HEK293 (cell line): Measurements from ENCODE around the gene C19orf12.
A peak's percentile ranks its signal among the peaks of the same experiment; 100 is the strongest.

Source experiments
- CTCF ChIA-PET: fragments of 350-600 bp; formaldehyde crosslinking; extraction: SDS; loops from one replicate; lab custom pipeline; 2021; ENCODE audit warnings: antibody characterized with exemption; lab: Yijun Ruan, JAX
- POLR2A ChIA-PET: fragments of 300-600 bp; formaldehyde crosslinking; extraction: SDS; loops from one replicate; lab custom pipeline; 2020; ENCODE audit warnings: antibody characterized with exemption, inconsistent platforms; lab: Yijun Ruan, JAX
- H3K27ac ChIP-seq: fragments of 200-500 bp; sonication (Bioruptor generic); 2 replicates; pipeline ENCODE4 v1.5.1; 2014; ENCODE audit warnings: low read depth, low read length, control low read depth, inconsistent platforms; ENCODE audit errors: extremely low read depth
- H3K36me3 ChIP-seq, 2 experiments: fragments of 200-500 bp in 1 of 2; sonication (Bioruptor generic) in 1 of 2; 1 replicate in 1 of 2; 2 replicates in 1 of 2; pipeline ENCODE4 v1.5.1; 2014 to 2017; ENCODE audit warnings: inconsistent platforms in 2 of 2, low read length in 2 of 2; ENCODE audit not compliant: control insufficient read depth in 2 of 2, insufficient read depth in 1 of 2
- H3K4me1 ChIP-seq: fragments of 200-500 bp; sonication (Bioruptor generic); 2 replicates; pipeline ENCODE4 v1.5.1; 2014; ENCODE audit warnings: mild to moderate bottlenecking, low read length, inconsistent platforms; ENCODE audit not compliant: control insufficient read depth, insufficient read depth
- H3K4me3 ChIP-seq: 2 replicates; pipeline ENCODE4 v1.5.1; 2011; ENCODE audit warnings: low read depth, mild to moderate bottlenecking, control low read depth, low read length, moderate library complexity
- H3K9me3 ChIP-seq: fragments of 200-500 bp; sonication (Bioruptor generic); 2 replicates; pipeline ENCODE4 v1.5.1; 2014; ENCODE audit warnings: low read depth, low read length, inconsistent platforms; ENCODE audit not compliant: control insufficient read depth, insufficient read depth
- ELK4 ChIP-seq: IDR thresholded peaks from 2 replicates; pipeline ENCODE4 v1.6.1; 2011; ENCODE audit warnings: mild to moderate bottlenecking, low read depth, low read length, borderline replicate concordance
- HIC1 ChIP-seq: fragments of 450-650 bp; formaldehyde crosslinking; IDR thresholded peaks from 2 replicates; pipeline ENCODE4 v1.5.1; 2016; ENCODE audit warnings: missing biosample characterization, missing genetic modification characterization
- INSM2 ChIP-seq: fragments of 450-650 bp; formaldehyde crosslinking; IDR thresholded peaks from 2 replicates; pipeline ENCODE4 v1.5.1; 2016; ENCODE audit warnings: missing biosample characterization, missing genetic modification characterization
- KLF9 ChIP-seq: fragments of 450-650 bp; formaldehyde crosslinking; IDR thresholded peaks from 2 replicates; pipeline ENCODE4 v1.5.1; 2016; ENCODE audit warnings: missing biosample characterization, missing genetic modification characterization, low read depth
- PRDM1 ChIP-seq: fragments of 450-650 bp; formaldehyde crosslinking; IDR thresholded peaks from 2 replicates; pipeline ENCODE4; 2016; ENCODE audit warnings: missing biosample characterization, missing genetic modification characterization
- PRDM4 ChIP-seq: fragments of 450-650 bp; formaldehyde crosslinking; IDR thresholded peaks from 2 replicates; pipeline ENCODE4 v1.5.1; 2017; ENCODE audit warnings: missing biosample characterization, missing genetic modification characterization
- PRDM6 ChIP-seq: fragments of 450-650 bp; formaldehyde crosslinking; IDR thresholded peaks from 2 replicates; pipeline ENCODE4 v1.5.1; 2017; ENCODE audit warnings: missing biosample characterization, missing genetic modification characterization
- SCRT1 ChIP-seq: fragments of 450-650 bp; formaldehyde crosslinking; IDR thresholded peaks from 2 replicates; pipeline ENCODE4 v1.5.1; 2016; ENCODE audit warnings: missing biosample characterization, missing genetic modification characterization, borderline replicate concordance
- SP3 ChIP-seq: fragments of 450-650 bp; formaldehyde crosslinking; IDR thresholded peaks from 2 replicates; pipeline ENCODE4 v1.5.1; 2016; ENCODE audit warnings: missing biosample characterization, missing genetic modification characterization
- ZBTB20 ChIP-seq: fragments of 450-650 bp; formaldehyde crosslinking; IDR thresholded peaks from 2 replicates; pipeline ENCODE4 v1.5.1; 2016; ENCODE audit warnings: missing biosample characterization, missing genetic modification characterization
- ZFP37 ChIP-seq: fragments of 450-650 bp; formaldehyde crosslinking; IDR thresholded peaks from 2 replicates; pipeline ENCODE4 v1.5.1; 2016; ENCODE audit warnings: missing biosample characterization, missing genetic modification characterization
- ZFP41 ChIP-seq: fragments of 450-650 bp; formaldehyde crosslinking; IDR thresholded peaks from 2 replicates; pipeline ENCODE4 v1.5.1; 2016; ENCODE audit warnings: missing biosample characterization, missing genetic modification characterization, borderline replicate concordance
- ZNF10 ChIP-seq: fragments of 450-650 bp; formaldehyde crosslinking; IDR thresholded peaks from 2 replicates; pipeline ENCODE4 v1.5.1; 2017; ENCODE audit warnings: missing biosample characterization, missing genetic modification characterization
- ZNF114 ChIP-seq: fragments of 450-650 bp; formaldehyde crosslinking; IDR thresholded peaks from 2 replicates; pipeline ENCODE4 v1.5.0; 2017; ENCODE audit warnings: missing biosample characterization, missing genetic modification characterization
- ZNF146 ChIP-seq: fragments of 450-650 bp; formaldehyde crosslinking; IDR thresholded peaks from 2 replicates; pipeline ENCODE4 v1.5.1; 2016; ENCODE audit warnings: missing biosample characterization, missing genetic modification characterization
- ZNF214 ChIP-seq: fragments of 450-650 bp; formaldehyde crosslinking; IDR thresholded peaks from 2 replicates; pipeline ENCODE4 v1.5.1; 2017; ENCODE audit warnings: missing biosample characterization, mild to moderate bottlenecking, missing genetic modification characterization, borderline replicate concordance
- ZNF24 ChIP-seq: fragments of 450-650 bp; formaldehyde crosslinking; IDR thresholded peaks from 2 replicates; pipeline ENCODE4 v1.5.1; 2016; ENCODE audit warnings: missing biosample characterization, missing genetic modification characterization
- ZNF366 ChIP-seq: fragments of 450-650 bp; formaldehyde crosslinking; conservative IDR thresholded peaks from 2 replicates; pipeline ENCODE4 v1.5.1; 2016; ENCODE audit warnings: missing biosample characterization, missing genetic modification characterization
- ZNF521 ChIP-seq: fragments of 450-650 bp; formaldehyde crosslinking; IDR thresholded peaks from 2 replicates; pipeline ENCODE4 v1.5.1; 2017; ENCODE audit warnings: missing biosample characterization, mild to moderate bottlenecking, missing genetic modification characterization
- ZNF529 ChIP-seq: fragments of 450-650 bp; formaldehyde crosslinking; IDR thresholded peaks from 2 replicates; pipeline ENCODE4 v1.5.1; 2017; ENCODE audit warnings: missing genetic modification characterization, missing biosample characterization; ENCODE audit not compliant: insufficient replicate concordance
- ZNF544 ChIP-seq: fragments of 450-650 bp; formaldehyde crosslinking; IDR thresholded peaks from 2 replicates; pipeline ENCODE4 v1.5.0; 2017; ENCODE audit warnings: missing biosample characterization, missing genetic modification characterization
- ZNF623 ChIP-seq: fragments of 450-650 bp; formaldehyde crosslinking; IDR thresholded peaks from 2 replicates; pipeline ENCODE4 v1.5.1; 2016; ENCODE audit warnings: missing biosample characterization, missing genetic modification characterization
- ZNF639 ChIP-seq: fragments of 450-650 bp; formaldehyde crosslinking; IDR thresholded peaks from 2 replicates; pipeline ENCODE4 v1.5.1; 2016; ENCODE audit warnings: missing biosample characterization, missing genetic modification characterization
- ZNF701 ChIP-seq: fragments of 450-650 bp; formaldehyde crosslinking; IDR thresholded peaks from 2 replicates; pipeline ENCODE4 v1.5.1; 2016; ENCODE audit warnings: missing biosample characterization, missing genetic modification characterization
- ZNF747 ChIP-seq: fragments of 450-650 bp; formaldehyde crosslinking; IDR thresholded peaks from 2 replicates; pipeline ENCODE4 v1.5.1; 2016; ENCODE audit warnings: missing biosample characterization, missing genetic modification characterization
- ZNF776 ChIP-seq: fragments of 450-650 bp; formaldehyde crosslinking; IDR thresholded peaks from 2 replicates; pipeline ENCODE4 v1.5.0; 2017; ENCODE audit warnings: missing biosample characterization, missing genetic modification characterization, borderline replicate concordance
- ZNF843 ChIP-seq: fragments of 450-650 bp; formaldehyde crosslinking; IDR thresholded peaks from 2 replicates; pipeline ENCODE4 v1.5.1; 2016; ENCODE audit warnings: missing biosample characterization, missing genetic modification characterization

Gene C19orf12

GRCh38 chr19:29748996-29749849 is 34.2 kb upstream of the C19orf12 start:
- H3K27ac ChIP-seq = no peak overlapping the region
- POLR2A ChIA-PET = no interaction called here
- H3K36me3 ChIP-seq = no peaks in the 10 kb centered on the region
- no peaks in the 10 kb centered on the region for H3K4me1 ChIP-seq
- no peaks in the 10 kb centered on the region for H3K9me3 ChIP-seq
- H3K4me3 ChIP-seq = no peak overlapping the region
- CTCF ChIA-PET = interaction anchor here (0.6 to 3.0 kb wide), 4 partner anchors 11 to 920 kb away, joined by 3 to 18 read pairs (median 6); no protein-coding TSS in a partner anchor
- TF ChIP-seq ZNF146 (tag by site-specific recombination) = no peak
- no peak for TF ChIP-seq ZNF529 (tag by site-specific recombination)
- peak; percentile 71 for TF ChIP-seq PRDM1 (tag by site-specific recombination)
- peak; percentile 98 for TF ChIP-seq ZNF366 (tag by site-specific recombination)
- no peak for TF ChIP-seq ZNF623 (tag by site-specific recombination)
- no peak for TF ChIP-seq ZFP41 (tag by site-specific recombination)
- TF ChIP-seq ZFP37 (tag by site-specific recombination) = no peak
- TF ChIP-seq ZNF214 (tag by site-specific recombination) = no peak
- TF ChIP-seq HIC1 (tag by site-specific recombination) = no peak
- TF ChIP-seq ZNF639 (tag by site-specific recombination) = no peak
- no peak for TF ChIP-seq ZNF843
- TF ChIP-seq ZNF10 (tag by site-specific recombination) = no peak
- TF ChIP-seq ZNF24 (tag by site-specific recombination) = no peak
- TF ChIP-seq ZNF544 (tag by site-specific recombination) = peak; percentile 70; the same call in 1 of the 2 replicates
- no peak for TF ChIP-seq PRDM6 (tag by site-specific recombination)
- no peak for TF ChIP-seq SCRT1
- peak; percentile 58 for TF ChIP-seq ZBTB20 (tag by site-specific recombination)
- TF ChIP-seq ZNF701 (tag by site-specific recombination) = no peak
- 0 out of 2 replicates have a peak, but pooled peaks have one; percentile 60 for TF ChIP-seq ZNF521 (tag by site-specific recombination)
- TF ChIP-seq SP3 (tag by site-specific recombination) = no peak
- no peak for TF ChIP-seq KLF9 (tag by site-specific recombination)
- no peak for TF ChIP-seq INSM2 (tag by site-specific recombination)
- TF ChIP-seq ZNF776 (tag by site-specific recombination) = peak; percentile 68; the same call in 1 of the 2 replicates
- TF ChIP-seq ELK4 = no peak
- 0 out of 2 replicates have a peak, but pooled peaks have one; percentile 36 for TF ChIP-seq ZNF114
- no peak for TF ChIP-seq ZNF747 (tag by site-specific recombination)
- no peak for TF ChIP-seq PRDM4
